GM21515 (cell line): ENCODE measurements around the gene MYL3.

Source experiments
- ATAC-seq: cut with Tn5 transposase; IDR thresholded peaks from one replicate; pipeline ENCODE4 v1.9.1; 2021; ENCODE audit not compliant: unreplicated experiment

The MYL3 gene

DNA sequence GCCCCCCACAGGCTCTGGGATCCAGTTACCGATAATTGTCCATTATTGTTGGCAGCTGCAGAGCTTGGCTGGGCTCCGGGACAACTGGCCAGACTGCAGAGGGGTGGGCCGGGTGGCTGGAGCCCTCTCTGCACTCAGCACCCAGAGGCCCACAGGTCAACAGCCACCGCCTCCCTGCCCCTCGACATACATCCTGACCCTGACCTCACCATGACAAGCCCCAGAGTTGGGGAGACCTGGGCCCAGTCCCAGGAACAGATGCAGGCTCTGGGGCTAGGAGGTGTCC is 36.7 kb upstream of the MYL3 start:
- ATAC-seq = no peak

DNA sequence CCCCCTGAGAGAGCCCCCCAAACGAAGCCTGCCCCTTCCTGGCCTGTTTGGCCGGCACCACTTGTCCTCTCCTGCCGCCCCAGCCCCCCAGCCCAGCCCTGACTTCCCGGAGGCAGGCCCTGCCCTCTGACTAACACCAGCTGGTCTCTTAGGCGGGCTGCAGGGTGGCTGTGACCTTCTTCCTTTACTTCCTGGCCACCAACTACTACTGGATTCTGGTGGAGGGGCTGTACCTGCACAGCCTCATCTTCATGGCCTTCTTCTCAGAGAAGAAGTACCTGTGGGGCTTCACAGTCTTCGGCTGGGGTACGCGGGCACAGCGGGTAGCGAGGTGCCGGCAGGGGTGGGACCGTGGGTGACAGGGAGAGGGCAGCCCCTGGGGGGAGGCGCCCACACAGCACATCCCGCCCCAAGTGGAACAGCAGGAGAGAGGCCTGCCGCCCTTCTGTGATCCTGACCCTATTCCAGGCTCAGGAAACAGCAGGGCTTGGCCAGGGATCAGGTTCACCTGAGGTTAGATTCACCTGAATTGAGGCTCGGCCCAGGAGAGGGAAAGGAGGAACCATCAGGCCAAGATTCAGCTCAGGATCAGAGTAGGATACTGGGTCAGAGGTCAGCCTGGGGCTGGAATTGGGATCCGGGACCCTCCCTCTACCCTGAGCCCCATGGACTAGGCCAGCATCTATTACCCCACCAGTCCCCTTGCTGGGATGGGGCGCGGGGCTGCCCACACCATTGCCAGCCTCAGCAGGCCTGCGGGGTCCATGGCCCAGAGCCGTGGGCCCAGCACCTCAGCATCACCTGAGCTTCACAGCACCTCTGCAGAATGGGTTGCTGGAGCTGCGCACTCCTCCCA is 36.1 kb upstream of the MYL3 start:
- ATAC-seq = no peak

DNA sequence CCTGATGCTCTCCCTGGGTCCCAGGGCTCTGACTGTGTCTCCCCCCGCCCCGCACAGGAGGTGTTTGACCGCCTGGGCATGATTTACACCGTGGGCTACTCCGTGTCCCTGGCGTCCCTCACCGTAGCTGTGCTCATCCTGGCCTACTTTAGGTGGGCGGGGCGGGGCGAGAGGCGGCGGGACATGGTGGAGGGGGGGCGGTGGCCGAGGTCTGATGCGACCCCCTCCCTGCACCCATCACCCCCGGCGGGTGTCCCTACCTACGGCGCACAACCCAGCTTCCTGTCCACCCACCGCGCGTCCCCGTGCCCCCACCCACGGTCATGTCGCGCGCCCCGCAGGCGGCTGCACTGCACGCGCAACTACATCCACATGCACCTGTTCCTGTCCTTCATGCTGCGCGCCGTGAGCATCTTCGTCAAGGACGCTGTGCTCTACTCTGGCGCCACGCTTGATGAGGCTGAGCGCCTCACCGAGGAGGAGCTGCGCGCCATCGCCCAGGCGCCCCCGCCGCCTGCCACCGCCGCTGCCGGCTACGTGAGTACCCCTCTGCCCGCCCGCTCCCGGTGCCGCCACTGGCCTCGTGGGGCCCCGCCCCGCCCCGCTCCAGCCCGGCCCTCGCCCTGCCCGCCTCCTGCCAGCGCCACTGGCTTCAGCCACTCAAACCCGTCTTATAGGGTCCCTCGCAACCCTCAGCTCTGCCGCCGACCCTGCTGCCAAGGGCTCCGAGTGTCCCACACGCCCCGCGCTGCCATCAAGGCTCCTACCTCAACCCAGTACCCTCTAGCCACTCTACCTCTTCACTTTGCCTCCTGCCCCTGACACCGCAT is 35.3 kb upstream of the MYL3 start:
- ATAC-seq = no peak

- ATAC-seq = no peak
Observed at GRCh38 chr3:46897829-46898320, 34.6 kb upstream of the MYL3 start.

GRCh38 chr3:46897031-46897430 is 33.8 kb upstream of the MYL3 start:
- ATAC-seq = no peak

GRCh38 chr3:46896386-46896785 is 33.1 kb upstream of the MYL3 start:
- ATAC-seq = no peak

DNA sequence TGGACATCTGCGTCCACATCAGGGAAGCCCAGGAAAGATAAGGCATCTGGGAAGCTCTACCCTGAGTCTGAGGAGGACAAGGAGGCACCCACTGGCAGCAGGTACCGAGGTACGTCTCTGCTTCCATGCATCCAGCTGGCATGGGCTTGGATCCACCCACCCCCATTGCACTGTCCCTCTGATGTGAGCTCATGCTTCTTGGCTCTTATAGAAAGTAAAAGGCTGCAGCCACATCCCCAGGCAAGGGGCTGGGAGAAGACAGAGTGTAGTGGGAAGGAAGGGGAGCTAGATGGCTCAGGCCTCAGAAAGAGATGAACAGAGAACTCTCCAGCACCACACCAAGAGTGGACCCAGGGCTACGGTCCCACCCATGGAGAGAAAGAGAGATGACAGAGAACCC is 32.5 kb upstream of the MYL3 start:
- no peak for ATAC-seq

GRCh38 chr3:46895204-46895660 is 32.0 kb upstream of the MYL3 start:
- ATAC-seq = no peak

- ATAC-seq = no peak
Observed at GRCh38 chr3:46894256-46894655, 31.0 kb upstream of the MYL3 start.

GRCh38 chr3:46893763-46894162 is 30.5 kb upstream of the MYL3 start:
- no peak for ATAC-seq

- ATAC-seq = no peak
Observed at GRCh38 chr3:46893146-46893748, 30.0 kb upstream of the MYL3 start.

DNA sequence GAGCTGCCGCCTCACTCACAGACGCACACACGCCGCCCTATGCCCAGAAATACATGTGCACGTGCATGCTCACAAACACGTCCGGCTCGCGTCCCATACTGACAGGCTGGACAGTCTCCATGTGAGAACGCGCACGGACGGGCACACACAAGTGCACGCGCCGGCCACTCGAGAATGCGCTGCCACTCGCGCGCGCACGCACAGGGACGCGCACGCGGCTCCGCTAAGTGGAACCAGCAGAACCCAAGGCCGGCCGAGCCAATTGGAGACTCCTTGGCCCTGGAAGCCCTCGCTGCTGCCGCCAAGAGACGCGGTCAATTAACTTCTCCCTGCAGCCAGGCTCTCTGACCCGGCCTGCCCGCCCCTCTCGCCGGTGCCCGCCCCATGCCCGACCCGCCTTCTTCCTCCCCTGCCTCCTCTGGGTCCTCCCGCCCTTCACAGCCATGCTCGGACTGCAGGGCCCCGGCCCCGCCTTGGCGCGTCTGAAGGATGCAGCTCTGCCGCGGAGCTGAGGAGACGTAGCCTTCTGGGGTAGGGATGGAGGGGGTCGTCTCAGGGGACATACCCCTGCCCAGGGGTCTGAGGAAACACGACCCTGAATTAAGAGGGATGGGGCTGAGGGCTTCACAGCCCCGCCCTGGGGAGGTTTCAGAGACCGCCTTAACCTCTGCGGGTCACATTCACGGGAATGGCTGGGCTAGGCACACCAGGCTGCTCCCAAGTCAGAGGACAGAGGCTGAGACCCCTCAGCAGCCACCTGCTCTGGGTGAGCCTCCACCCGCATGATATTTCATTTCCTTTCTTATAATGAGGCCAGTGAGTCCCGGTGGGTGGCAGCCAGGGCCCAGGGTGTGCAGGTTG is 29.3 kb upstream of the MYL3 start:
- ATAC-seq = no peak

- no peak for ATAC-seq
Observed at GRCh38 chr3:46891132-46891531, 27.9 kb upstream of the MYL3 start.

- ATAC-seq = no peak
Observed at GRCh38 chr3:46890132-46890531, 26.9 kb upstream of the MYL3 start.

DNA sequence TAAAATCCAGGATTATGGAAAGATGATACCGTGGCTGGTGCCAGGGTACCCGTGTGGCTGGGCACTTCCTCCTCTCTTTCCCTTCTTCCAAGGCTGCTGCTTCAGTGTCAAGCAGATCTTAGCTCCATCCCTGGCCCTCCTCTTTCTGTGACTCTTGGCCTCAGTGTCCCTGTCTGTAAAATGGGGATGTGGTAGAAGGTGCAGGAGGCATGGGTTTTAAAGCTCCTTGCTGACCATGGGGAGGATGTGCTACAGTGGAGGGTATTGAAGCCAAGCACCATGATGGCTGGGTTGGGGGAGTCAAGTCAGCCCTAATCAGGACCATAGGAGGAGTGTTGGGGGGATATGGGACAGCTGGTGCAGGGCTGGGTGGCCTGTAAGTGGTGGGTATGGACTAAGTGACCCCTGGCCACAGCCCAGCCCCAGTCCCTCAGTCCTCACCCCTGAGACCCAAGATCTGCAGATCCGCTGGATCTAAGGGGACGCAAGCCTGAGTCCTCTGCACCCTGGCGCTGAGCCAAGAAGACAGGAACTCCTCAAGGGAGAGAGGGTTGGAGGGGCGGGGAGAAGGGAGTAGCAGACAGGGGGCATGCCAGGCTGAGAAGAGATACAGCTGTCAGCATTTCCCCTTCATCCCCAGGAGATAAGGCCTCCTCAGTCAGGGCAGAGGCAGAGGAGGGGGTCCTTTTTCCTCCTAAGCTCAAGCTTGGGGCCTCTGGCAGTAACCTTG is 26.3 kb upstream of the MYL3 start:
- ATAC-seq = no peak

GRCh38 chr3:46888705-46889104 is 25.5 kb upstream of the MYL3 start:
- ATAC-seq = no peak

DNA sequence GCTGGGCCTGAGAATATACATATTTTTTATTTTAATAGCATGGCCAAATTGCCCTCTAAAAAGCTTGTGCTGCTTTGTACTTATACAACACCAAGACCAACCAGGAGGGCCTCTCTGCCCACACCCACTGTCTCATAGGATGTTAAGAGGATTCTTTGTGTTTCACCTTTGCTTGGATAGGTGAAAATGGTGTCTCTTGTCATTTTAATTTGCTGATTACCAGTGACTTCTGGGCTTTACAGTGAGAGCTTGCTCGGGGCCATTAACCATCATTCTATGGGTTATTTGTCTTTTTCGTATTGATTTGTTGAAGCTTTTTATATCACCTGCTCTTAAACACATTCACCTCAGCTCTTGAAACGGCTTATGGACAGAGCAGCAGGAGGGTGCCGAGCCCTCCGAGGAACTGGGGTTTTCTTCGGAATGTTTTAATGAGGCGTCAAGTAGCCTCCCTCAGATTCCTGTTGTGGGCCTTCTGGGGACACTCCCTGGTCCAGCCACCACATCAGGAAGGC is 24.8 kb upstream of the MYL3 start:
- no peak for ATAC-seq

DNA sequence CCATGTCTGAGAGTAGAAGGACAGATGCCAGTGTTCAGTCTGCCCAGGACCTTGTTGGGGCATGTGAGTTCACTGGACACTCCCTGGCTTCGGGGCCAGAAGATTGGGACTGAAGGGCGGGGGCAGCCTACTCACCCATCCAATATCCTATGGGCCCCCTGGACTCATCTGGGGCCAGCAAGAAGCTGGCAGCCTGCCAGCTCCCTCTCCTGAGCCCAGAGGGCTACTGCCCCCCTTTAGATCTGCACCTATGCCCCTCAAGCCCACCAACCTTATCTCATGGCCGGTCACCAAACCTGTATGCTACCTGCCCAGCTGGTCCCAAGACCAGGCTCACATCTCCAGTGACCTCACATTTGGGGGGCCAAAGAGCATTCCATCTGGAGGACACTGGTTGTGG is 22.4 kb upstream of the MYL3 start:
- no peak for ATAC-seq

DNA sequence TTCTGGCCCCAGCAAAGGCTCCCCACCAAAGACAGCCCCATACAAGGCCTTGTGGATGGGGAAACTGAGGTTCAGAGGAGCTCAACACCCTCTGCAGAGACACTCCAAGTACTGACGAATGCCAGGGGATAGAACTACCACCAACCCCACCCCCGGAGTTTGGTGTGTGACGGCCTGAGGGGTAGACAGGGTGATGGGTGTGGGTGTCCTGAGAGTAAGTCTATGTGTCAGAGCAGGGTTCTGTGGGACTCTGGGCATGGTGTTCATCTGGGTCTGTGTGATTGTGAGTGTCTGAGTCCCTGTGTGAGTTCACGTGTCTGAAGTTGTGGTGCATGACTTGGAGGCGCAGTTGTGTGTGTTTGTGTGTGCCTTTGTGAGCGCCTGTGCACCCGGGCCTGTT is 21.7 kb upstream of the MYL3 start:
- no peak for ATAC-seq

DNA sequence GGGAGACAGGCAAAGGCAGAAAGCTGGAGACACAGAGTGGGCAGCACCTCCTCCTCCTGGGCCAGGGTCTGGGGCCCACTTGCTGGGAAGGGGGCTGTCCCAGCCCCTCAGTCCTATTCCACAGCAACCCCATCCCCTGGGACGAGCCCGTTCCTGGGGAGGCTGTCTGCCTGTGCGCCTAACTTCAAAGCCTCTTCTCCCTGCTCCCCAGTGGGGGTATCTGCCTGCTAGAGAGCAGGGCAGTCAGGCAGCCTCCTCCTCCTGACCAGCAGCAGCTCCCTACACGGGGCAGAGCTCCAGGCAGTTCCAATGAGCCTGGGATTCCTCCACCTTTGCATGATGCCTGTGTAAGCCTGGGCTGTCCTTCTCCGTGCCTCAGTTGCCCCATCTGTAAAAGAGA is 21.2 kb upstream of the MYL3 start:
- no peak for ATAC-seq
